Mucosa of rectum (tissue), 2 donors: ENCODE results near the gene CPLX3.

Experiments
- H3K27ac ChIP-seq, 2 donors: one replicate each; pipeline ENCODE4 v1.7.0; 2013; ENCODE audit warnings: inconsistent platforms in 2 of 2, low read depth in 2 of 2, low read length in 2 of 2
- H3K27me3 ChIP-seq, 2 donors: one replicate each; pipeline ENCODE4 v1.7.0; 2013; ENCODE audit warnings: low read length in 2 of 2; ENCODE audit not compliant: control insufficient read depth in 2 of 2, insufficient read depth in 2 of 2
- H3K36me3 ChIP-seq, 2 donors: one replicate each; pipeline ENCODE4 v1.7.0; 2013; ENCODE audit warnings: low read length in 2 of 2; ENCODE audit not compliant: control insufficient read depth in 2 of 2, insufficient read depth in 2 of 2
- H3K4me1 ChIP-seq, 2 donors: one replicate each; pipeline ENCODE4 v1.7.0; 2013; ENCODE audit warnings: low read length in 2 of 2, mild to moderate bottlenecking in 1 of 2; ENCODE audit not compliant: control insufficient read depth in 2 of 2, insufficient read depth in 2 of 2
- H3K4me3 ChIP-seq, 2 donors: one replicate each; pipeline ENCODE4 v1.7.0; 2013; ENCODE audit warnings: low read length in 2 of 2
- H3K9ac ChIP-seq, 2 donors: one replicate each; pipeline ENCODE4 v1.7.0; 2013; ENCODE audit warnings: low read length in 2 of 2, low read depth in 1 of 2, mild to moderate bottlenecking in 1 of 2
- H3K9me3 ChIP-seq, 2 donors: one replicate each; pipeline ENCODE4 v1.7.0; 2013; ENCODE audit warnings: low read length in 2 of 2; ENCODE audit not compliant: control insufficient read depth in 2 of 2
- donor health status: healthy.
- donor health status: Normal muscosa, but diverticular disease.

Gene CPLX3

GRCh38 chr15:74788683-74789151 lies 37.7 kb upstream of the CPLX3 start:
- peaks cover 76 to 84% of the 10 kb centered on the region in 2 donors for H3K4me1 ChIP-seq
- H3K36me3 ChIP-seq, result peaks cover 7 to 14% of the 10 kb centered on the region in 2 donors
- no peaks in the 10 kb centered on the region for H3K9me3 ChIP-seq
- peak overlapping the region; percentile 63 to 76 for H3K9ac ChIP-seq
- peak overlapping the region; percentile 49 to 60 for H3K4me3 ChIP-seq
- peak overlapping the region; percentile 79 to 86 for H3K27ac ChIP-seq
- H3K27me3 ChIP-seq, result no peaks in the 10 kb centered on the region

GRCh38 chr15:74789171-74789631 lies 37.2 kb upstream of the CPLX3 start:
- H3K27ac ChIP-seq, result peak overlapping the region; percentile 79 to 86
- H3K4me1 ChIP-seq, result peaks cover 72 to 80% of the 10 kb centered on the region in 2 donors
- H3K9me3 ChIP-seq, result no peaks in the 10 kb centered on the region
- H3K27me3 ChIP-seq, result no peaks in the 10 kb centered on the region
- H3K4me3 ChIP-seq, result peak overlapping the region; percentile 49 to 60
- peaks cover 7 to 14% of the 10 kb centered on the region in 2 donors for H3K36me3 ChIP-seq
- H3K9ac ChIP-seq, result peak overlapping the region; percentile 63 to 76

- H3K4me3 ChIP-seq, result peak overlapping the region; percentile 49 to 60
- H3K36me3 ChIP-seq, result peaks cover 7 to 14% of the 10 kb centered on the region in 2 donors
- peak overlapping the region; percentile 63 to 68 for H3K9ac ChIP-seq
- peaks cover 70 to 82% of the 10 kb centered on the region in 2 donors for H3K4me1 ChIP-seq
- H3K27ac ChIP-seq, result peak overlapping the region; percentile 79 to 86
- no peaks in the 10 kb centered on the region for H3K9me3 ChIP-seq
- H3K27me3 ChIP-seq, result no peaks in the 10 kb centered on the region
These were observed 36.7 kb upstream of the CPLX3 start for GRCh38 chr15:74789741-74790079.

GRCh38 chr15:74790080-74790916 lies 36.1 kb upstream of the CPLX3 start:
- Histone ChIP-seq H3K36me3 (peaks cover 4 to 11% of the 10 kb centered on the region in 2 donors), H3K9ac (peak overlapping the region; percentile 63 to 68), H3K27ac (peak overlapping the region; percentile 79 to 86), H3K9me3 (no peaks in the 10 kb centered on the region), H3K4me1 (peaks cover 68 to 82% of the 10 kb centered on the region in 2 donors), H3K4me3 (peak overlapping the region; percentile 49 to 60), H3K27me3 (no peaks in the 10 kb centered on the region)

- peaks cover 63 to 78% of the 10 kb centered on the region in 2 donors for H3K4me1 ChIP-seq
- peak overlapping the region in 1 of 2 donors; percentile 86 for H3K27ac ChIP-seq
- no peaks in the 10 kb centered on the region for H3K9me3 ChIP-seq
- peaks cover 0 to 8% of the 10 kb centered on the region in 2 donors for H3K36me3 ChIP-seq
- no peak overlapping the region for H3K4me3 ChIP-seq
- H3K27me3 ChIP-seq, result no peaks in the 10 kb centered on the region
- no peak overlapping the region for H3K9ac ChIP-seq
These were observed 35.4 kb upstream of the CPLX3 start for GRCh38 chr15:74791007-74791406.

GRCh38 chr15:74791667-74792066 lies 34.8 kb upstream of the CPLX3 start:
- no peaks in the 10 kb centered on the region for H3K9me3 ChIP-seq
- H3K4me3 ChIP-seq, result no peak overlapping the region
- H3K9ac ChIP-seq, result no peak overlapping the region
- no peaks in the 10 kb centered on the region for H3K27me3 ChIP-seq
- H3K4me1 ChIP-seq, result peaks cover 58 to 71% of the 10 kb centered on the region in 2 donors
- H3K27ac ChIP-seq, result no peak overlapping the region
- peaks cover 0 to 8% of the 10 kb centered on the region in 2 donors for H3K36me3 ChIP-seq

- H3K36me3 ChIP-seq, result peaks cover 0 to 8% of the 10 kb centered on the region in 2 donors
- peak overlapping the region in 1 of 2 donors; percentile 19 for H3K9ac ChIP-seq
- no peaks in the 10 kb centered on the region for H3K27me3 ChIP-seq
- H3K4me1 ChIP-seq, result peaks cover 50 to 64% of the 10 kb centered on the region in 2 donors
- H3K9me3 ChIP-seq, result no peaks in the 10 kb centered on the region
- H3K27ac ChIP-seq, result peak overlapping the region in 1 of 2 donors; percentile 43
- peak overlapping the region in 1 of 2 donors; percentile 20 for H3K4me3 ChIP-seq
These were observed 34.0 kb upstream of the CPLX3 start for GRCh38 chr15:74792227-74793016.

GRCh38 chr15:74793135-74794028 lies 33.0 kb upstream of the CPLX3 start:
- Histone ChIP-seq H3K9ac (no peak overlapping the region), H3K4me1 (peaks cover 46 to 63% of the 10 kb centered on the region in 2 donors), H3K27ac (peak overlapping the region in 1 of 2 donors; percentile 9), H3K9me3 (no peaks in the 10 kb centered on the region), H3K27me3 (no peaks in the 10 kb centered on the region), H3K4me3 (no peak overlapping the region), H3K36me3 (peaks cover 5 to 13% of the 10 kb centered on the region in 2 donors)

GRCh38 chr15:74794248-74794969 lies 32.0 kb upstream of the CPLX3 start:
- Histone ChIP-seq H3K4me1 (peaks cover 46 to 61% of the 10 kb centered on the region in 2 donors), H3K9ac (no peak overlapping the region), H3K9me3 (no peaks in the 10 kb centered on the region), H3K27ac (no peak overlapping the region), H3K27me3 (no peaks in the 10 kb centered on the region), H3K4me3 (no peak overlapping the region), H3K36me3 (peaks cover 15 to 19% of the 10 kb centered on the region in 2 donors)
